Mucosa of descending colon (tissue), 3 donors: ENCODE measurements around the gene GNAT1. TPM values are rescaled to one million over a fixed set of nuclear protein-coding genes. Genes with fewer than 3 reads are reported as not detected.
A peak's percentile ranks its signal among the peaks of the same experiment; 100 is the strongest.

Experiments
- ATAC-seq: fragments of 200-7000 bp; cut with Tn5 transposase; one replicate; pipeline ENCODE4 v1.9.1; 2020; ENCODE audit warnings: mild to moderate bottlenecking, moderate library complexity
- DNase-seq, 3 donors: peaks; one replicate each; pipeline ENCODE4 v3.0.0-alpha.2; 2020
- H3K36me3 ChIP-seq: fragments of 200-600 bp; one replicate; pipeline ENCODE4 v1.8.0; 2021; ENCODE audit warnings: low read depth, mild to moderate bottlenecking
- H3K4me1 ChIP-seq: fragments of 200-600 bp; one replicate; pipeline ENCODE4 v1.8.0; 2021; ENCODE audit warnings: low read depth, mild to moderate bottlenecking
- H3K4me3 ChIP-seq: fragments of 200-600 bp; one replicate; pipeline ENCODE4 v1.8.0; 2021; ENCODE audit warnings: mild to moderate bottlenecking
- H3K9me3 ChIP-seq: fragments of 200-600 bp; one replicate; pipeline ENCODE4 v1.8.0; 2021; ENCODE audit warnings: mild to moderate bottlenecking
- intact Hi-C, 2 donors: fragments of 100-400 bp; cut with DNase I in 1 of 2; cut with micrococcal nuclease in 1 of 2; formaldehyde crosslinking; loops; one replicate each; pipeline versions ENCODE4 v1.11.0 to v1.11.1; 2022; cut with DNase I, micrococcal nuclease
- total RNA-seq, 3 donors: library from RNA; stranded (reverse); fragmentation: NEBNext Ultra II Directional in 2 of 3; extraction: Animal tissue kit (Norgen Biotek cat#: 25700) in 2 of 3; gene quantifications; one replicate each; pipeline versions ENCODE4 v1.2.1 to v1.2.4, GENCODE V29; 2021 to 2023
- TF ChIP-seq, protein P1 (sequence below): fragments of 200-600 bp; IDR thresholded peaks from one replicate; pipeline ENCODE4 v1.8.0; 2022; ENCODE audit warnings: antibody characterized with exemption, mild to moderate bottlenecking
- donor health status: DM: no; HTN: no; CAD: no; lungs with moderate emphysema.
- donor health status: DM: no; HTN: no; CAD: no.
- donor health status: DM: no; HTN: yes; CAD: no.

The GNAT1 gene
- total RNA-seq, 3 donors from 2014 or later: not detected

DNA sequence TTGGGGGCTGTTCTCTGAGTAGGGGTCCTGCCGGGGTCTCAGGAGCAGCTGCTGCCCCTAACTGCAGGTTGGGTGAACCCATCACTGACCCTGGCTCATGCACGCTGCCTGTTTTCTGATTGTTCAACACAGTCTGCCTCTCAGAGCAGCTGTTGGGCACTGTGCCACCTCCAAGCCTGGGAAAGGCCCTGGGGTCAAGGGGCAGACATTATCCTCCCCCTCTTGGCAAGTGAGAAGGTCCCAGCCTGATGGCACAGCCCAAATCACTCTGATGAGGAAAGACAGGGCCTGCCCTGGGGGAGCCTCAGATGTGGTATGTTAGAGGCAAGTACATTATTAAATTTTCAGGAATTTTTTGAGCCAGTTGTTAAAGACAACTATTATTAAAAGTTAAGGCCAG lies 14.1 kb upstream of the GNAT1 start:
- no peaks in the 10 kb centered on the region for H3K9me3 ChIP-seq
- H3K4me1 ChIP-seq: peaks cover 22% of the 10 kb centered on the region
- H3K36me3 ChIP-seq: no peaks in the 10 kb centered on the region
- intact Hi-C loops: no loop called here
- no peak overlapping the region for H3K4me3 ChIP-seq
- DNase-seq: no peak
- TF ChIP-seq, protein P1, sequence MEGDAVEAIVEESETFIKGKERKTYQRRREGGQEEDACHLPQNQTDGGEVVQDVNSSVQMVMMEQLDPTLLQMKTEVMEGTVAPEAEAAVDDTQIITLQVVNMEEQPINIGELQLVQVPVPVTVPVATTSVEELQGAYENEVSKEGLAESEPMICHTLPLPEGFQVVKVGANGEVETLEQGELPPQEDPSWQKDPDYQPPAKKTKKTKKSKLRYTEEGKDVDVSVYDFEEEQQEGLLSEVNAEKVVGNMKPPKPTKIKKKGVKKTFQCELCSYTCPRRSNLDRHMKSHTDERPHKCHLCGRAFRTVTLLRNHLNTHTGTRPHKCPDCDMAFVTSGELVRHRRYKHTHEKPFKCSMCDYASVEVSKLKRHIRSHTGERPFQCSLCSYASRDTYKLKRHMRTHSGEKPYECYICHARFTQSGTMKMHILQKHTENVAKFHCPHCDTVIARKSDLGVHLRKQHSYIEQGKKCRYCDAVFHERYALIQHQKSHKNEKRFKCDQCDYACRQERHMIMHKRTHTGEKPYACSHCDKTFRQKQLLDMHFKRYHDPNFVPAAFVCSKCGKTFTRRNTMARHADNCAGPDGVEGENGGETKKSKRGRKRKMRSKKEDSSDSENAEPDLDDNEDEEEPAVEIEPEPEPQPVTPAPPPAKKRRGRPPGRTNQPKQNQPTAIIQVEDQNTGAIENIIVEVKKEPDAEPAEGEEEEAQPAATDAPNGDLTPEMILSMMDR: no peak
- ATAC-seq: peak; percentile 13

DNA sequence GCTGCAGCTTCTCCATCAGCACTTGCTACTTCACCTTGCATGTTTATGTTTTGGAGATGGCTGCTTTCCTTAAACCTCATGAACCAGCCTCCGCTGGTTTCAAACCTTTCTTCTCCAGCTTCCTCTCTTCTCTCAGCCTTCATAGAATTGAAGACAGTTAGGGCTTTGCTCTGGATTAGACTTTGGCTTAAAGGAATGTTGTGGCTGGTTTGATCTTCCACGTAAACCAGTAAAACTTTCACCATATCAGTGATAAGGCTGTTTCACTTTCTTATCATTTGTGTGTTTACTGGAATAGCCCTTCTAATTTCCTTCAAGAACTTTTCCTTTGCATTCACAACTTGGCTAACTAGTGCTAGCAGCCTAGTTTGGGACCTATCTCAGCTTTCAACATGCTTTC lies 11.7 kb upstream of the GNAT1 start:
- intact Hi-C loops: no loop called here
- ATAC-seq: peak; percentile 74
- Histone ChIP-seq H3K9me3 (no peaks in the 10 kb centered on the region), H3K4me1 (peaks cover 14% of the 10 kb centered on the region), H3K4me3 (no peak overlapping the region), H3K36me3 (no peaks in the 10 kb centered on the region)
- no peak for DNase-seq
- TF ChIP-seq, protein P1: no peak

DNA sequence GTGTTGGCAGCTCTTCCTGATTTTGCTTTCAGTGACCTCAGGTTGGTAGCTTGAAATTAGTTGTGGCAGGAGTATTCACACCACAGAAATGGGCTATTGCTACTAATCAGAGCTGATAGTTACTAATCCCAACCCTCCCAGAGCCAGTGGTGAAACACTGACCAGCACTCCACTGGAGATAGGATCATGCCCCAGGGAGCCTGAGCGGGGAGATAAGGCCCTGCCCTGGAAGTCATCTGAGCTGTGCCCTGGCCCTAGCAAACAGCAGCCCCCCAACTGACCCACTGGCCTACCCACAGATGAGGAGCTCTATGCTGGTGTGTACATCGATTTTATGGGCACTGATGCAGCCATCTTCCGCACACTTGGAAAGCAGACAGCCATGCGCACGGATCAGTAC lies 9.4 kb upstream of the GNAT1 start:
- no peak overlapping the region for H3K4me3 ChIP-seq
- no peaks in the 10 kb centered on the region for H3K9me3 ChIP-seq
- ATAC-seq (no peak), DNase-seq (no peak)
- intact Hi-C loops: no loop called here
- H3K4me1 ChIP-seq: peaks cover 9% of the 10 kb centered on the region
- no peaks in the 10 kb centered on the region for H3K36me3 ChIP-seq
- TF ChIP-seq, protein P1: no peak

DNA sequence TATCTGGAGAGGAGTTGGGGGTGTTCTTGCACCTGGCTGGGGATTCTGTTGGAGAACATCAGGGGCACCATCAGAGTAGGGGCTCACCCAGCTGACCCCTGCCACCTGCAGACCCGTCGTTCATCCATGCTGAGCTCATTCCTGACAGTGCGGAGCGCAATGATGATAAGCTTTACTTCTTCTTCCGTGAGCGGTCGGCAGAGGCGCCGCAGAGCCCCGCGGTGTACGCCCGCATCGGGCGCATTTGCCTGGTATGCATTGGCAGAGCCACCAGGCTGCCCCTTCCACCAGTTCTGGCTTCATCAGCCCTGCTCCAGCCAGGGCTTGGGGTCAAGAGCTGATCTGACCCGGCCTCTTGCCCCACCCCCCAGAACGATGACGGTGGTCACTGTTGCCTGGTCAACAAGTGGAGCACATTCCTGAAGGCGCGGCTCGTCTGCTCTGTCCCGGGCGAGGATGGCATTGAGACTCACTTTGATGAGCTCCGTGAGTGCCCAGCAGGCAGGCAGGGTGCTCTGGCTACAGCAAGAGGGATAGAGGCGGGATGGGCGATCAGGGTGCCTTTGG lies 8.8 kb upstream of the GNAT1 start:
- TF ChIP-seq, protein P1: no peak
- intact Hi-C loops: no loop called here
- ATAC-seq (no peak), DNase-seq (no peak)
- H3K4me3 ChIP-seq: no peak overlapping the region
- no peaks in the 10 kb centered on the region for H3K36me3 ChIP-seq
- peaks cover 9% of the 10 kb centered on the region for H3K4me1 ChIP-seq
- H3K9me3 ChIP-seq: no peaks in the 10 kb centered on the region

DNA sequence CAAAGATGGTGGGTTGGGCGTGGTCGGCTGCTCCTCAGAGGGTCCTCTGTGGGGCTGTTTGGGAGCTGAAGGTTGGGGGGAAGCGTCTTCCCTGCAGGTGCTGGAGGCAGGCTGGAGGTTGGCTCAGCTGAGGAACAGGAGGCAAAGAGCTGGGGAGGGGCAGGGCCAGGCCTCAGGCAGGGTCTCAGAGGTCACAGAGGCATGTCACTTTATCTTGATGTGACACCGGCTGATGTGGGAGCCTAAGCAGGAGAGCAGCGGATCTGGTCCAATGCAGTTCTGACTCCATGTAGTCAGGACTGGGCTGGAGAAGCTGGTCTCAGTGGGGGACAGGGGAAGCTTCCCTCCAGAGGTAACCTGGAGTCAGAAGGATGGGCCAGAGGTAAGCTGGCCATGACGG lies 7.7 kb upstream of the GNAT1 start:
- intact Hi-C loops: no loop called here
- Histone ChIP-seq H3K4me3 (no peak overlapping the region), H3K4me1 (peaks cover 9% of the 10 kb centered on the region), H3K9me3 (no peaks in the 10 kb centered on the region), H3K36me3 (no peaks in the 10 kb centered on the region)
- DNase-seq (no peak), ATAC-seq (no peak)
- TF ChIP-seq, protein P1: no peak
